Measurements from ENCODE around the gene UBE2D2.

GRCh38 chr5:139524940-139525585, 36.1 kb upstream of the UBE2D2 start:
- TF ChIP-seq TSHZ2 (CRISPR knock-in tag; IDR thresholded peaks at IDR 0.05) (no peak), ISL1 (CRISPR knock-in tag; IDR thresholded peaks at IDR 0.05) (no peak)

Measured in SK-N-SH treated with all-trans-retinoic acid at 6 μM for 48 hours (cell line).